ENCODE results near the gene ZNF552.

ZNF552 gene

DNA sequence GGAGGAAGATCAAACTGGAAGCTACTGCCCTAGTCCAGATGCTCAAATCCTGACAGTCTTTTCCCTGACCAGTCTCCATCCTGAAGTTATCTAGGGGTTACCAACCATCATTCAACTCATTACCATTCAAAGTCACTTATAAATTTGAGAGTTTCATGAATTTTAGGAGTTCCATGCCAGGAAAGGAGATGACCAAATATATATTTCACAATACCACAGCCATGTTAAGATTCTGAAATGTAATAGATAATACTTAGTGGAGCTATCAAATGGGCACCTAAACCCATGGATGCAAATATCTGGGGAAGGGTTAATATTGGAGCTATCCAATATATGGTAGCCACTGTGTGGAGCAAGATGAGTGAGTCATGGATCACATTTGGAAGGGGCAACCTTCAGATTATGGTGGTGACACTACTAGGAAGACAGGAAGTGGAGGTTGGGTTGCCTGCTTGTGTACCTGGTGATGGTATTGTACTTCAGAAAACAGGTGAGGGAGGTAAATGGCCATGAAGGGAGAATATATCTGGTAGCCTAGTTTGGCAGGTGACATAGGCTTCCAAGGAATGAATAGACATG, 26.5 kb downstream of the ZNF552 start:
- Histone ChIP-seq H3K4ac (ENCODE audit: low read length) (no peak overlapping the region), H2AK5ac (ENCODE audit: low read depth, low read length) (no peak overlapping the region), H2BK120ac (ENCODE audit: low read depth, low read length) (no peak overlapping the region), H3K23ac (ENCODE audit: low read depth, low read length, poor library complexity) (no peak overlapping the region), H3K9ac (ENCODE audit: low read depth, low read length, poor library complexity) (no peak overlapping the region), H3K27ac (replicated peaks; ENCODE audit: low read length) (no peak overlapping the region), H3K36me3 (replicated peaks in 1 of 2; ENCODE audit: control insufficient read depth in 2 of 2, insufficient read depth in 2 of 2, low read length in 2 of 2) (peaks cover 16 to 73% of the 10 kb centered on the region in 2 donors), H2BK12ac (ENCODE audit: low read length) (no peak overlapping the region), H3K79me1 (ENCODE audit: low read depth, low read length) (peaks cover 11% of the 10 kb centered on the region), H2BK5ac (ENCODE audit: low read length) (no peak overlapping the region), H2AFZ (ENCODE audit: low read length) (no peak overlapping the region), H3K18ac (ENCODE audit: low read length) (no peak overlapping the region), H4K91ac (ENCODE audit: low read depth, low read length, poor library complexity) (no peak overlapping the region), H4K8ac (ENCODE audit: low read depth, low read length) (no peak overlapping the region), H3K4me3 (ENCODE audit: low read length in 2 of 2) (no peak overlapping the region), H3K14ac (ENCODE audit: low read length) (no peak overlapping the region), H2BK15ac (ENCODE audit: low read length) (no peak overlapping the region), H3K4me2 (ENCODE audit: insufficient read depth, low read length, poor library complexity, severe bottlenecking) (no peak overlapping the region), H3K4me1 (ENCODE audit: control insufficient read depth in 2 of 2, insufficient read depth in 1 of 2, low read depth in 1 of 2, low read length in 2 of 2) (no peaks in the 10 kb centered on the region), H3K27me3 (ENCODE audit: control insufficient read depth in 3 of 3, insufficient read depth in 3 of 3, low read depth in 1 of 3, low read length in 3 of 3) (no peaks in the 10 kb centered on the region), H3K9me3 (replicated peaks in 1 of 2; ENCODE audit: control insufficient read depth in 2 of 2, insufficient read depth in 1 of 2, low read depth in 1 of 2, low read length in 2 of 2) (peaks cover 5 to 28% of the 10 kb centered on the region in 2 donors)
- DNase-seq (ENCODE audit: low spot score), result no peak

DNA sequence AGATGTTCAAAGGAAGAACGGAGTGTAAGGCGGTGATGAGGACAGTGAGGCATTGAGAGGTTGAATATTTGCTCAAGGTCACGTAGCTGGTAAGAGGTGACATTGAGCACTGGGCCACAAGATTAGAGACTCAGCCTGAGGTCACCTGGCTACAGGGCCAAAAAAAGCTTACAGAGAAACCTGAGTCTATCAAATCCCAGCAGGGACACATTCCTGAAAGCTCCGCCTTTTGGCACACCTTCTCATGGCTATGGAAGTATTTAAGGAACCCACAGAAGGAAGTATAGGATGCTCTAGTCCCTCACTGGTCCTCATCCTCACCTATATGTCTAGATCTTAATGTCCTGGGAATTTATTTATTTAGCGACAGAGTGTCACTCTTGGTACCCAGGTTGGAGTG, 27.8 kb downstream of the ZNF552 start:
- H3K27ac ChIP-seq (replicated peaks; ENCODE audit: low read length), result no peak overlapping the region
- no peak overlapping the region for H2BK5ac ChIP-seq (ENCODE audit: low read length)
- 100% methylated on average over 2 of the region's 5 CpGs; no CpG with 5 or more reads in 1 of the 2 donors for WGBS, 2 donors (ENCODE audit: extremely low coverage in 2 of 2, insufficient read length in 2 of 2, insufficient replicate concordance in 1 of 2)
- no peak overlapping the region for H2AK5ac ChIP-seq (ENCODE audit: low read depth, low read length)
- H3K36me3 ChIP-seq (replicated peaks in 1 of 2; ENCODE audit: control insufficient read depth in 2 of 2, insufficient read depth in 2 of 2, low read length in 2 of 2), result peaks cover 16 to 71% of the 10 kb centered on the region in 2 donors
- no peak overlapping the region for H3K14ac ChIP-seq (ENCODE audit: low read length)
- no peak overlapping the region for H2BK120ac ChIP-seq (ENCODE audit: low read depth, low read length)
- no peak overlapping the region for H4K91ac ChIP-seq (ENCODE audit: low read depth, low read length, poor library complexity)
- H3K18ac ChIP-seq (ENCODE audit: low read length), result no peak overlapping the region
- H3K27me3 ChIP-seq (ENCODE audit: control insufficient read depth in 3 of 3, insufficient read depth in 3 of 3, low read depth in 1 of 3, low read length in 3 of 3), result no peaks in the 10 kb centered on the region
- no peak overlapping the region for H2AFZ ChIP-seq (ENCODE audit: low read length)
- peaks cover 11% of the 10 kb centered on the region for H3K79me1 ChIP-seq (ENCODE audit: low read depth, low read length)
- no peaks in the 10 kb centered on the region for H3K4me1 ChIP-seq (ENCODE audit: control insufficient read depth in 2 of 2, insufficient read depth in 1 of 2, low read depth in 1 of 2, low read length in 2 of 2)
- no peak overlapping the region for H3K4me3 ChIP-seq (ENCODE audit: low read length in 2 of 2)
- H3K4ac ChIP-seq (ENCODE audit: low read length), result no peak overlapping the region
- H3K23ac ChIP-seq (ENCODE audit: low read depth, low read length, poor library complexity), result no peak overlapping the region
- no peak overlapping the region for H3K4me2 ChIP-seq (ENCODE audit: insufficient read depth, low read length, poor library complexity, severe bottlenecking)
- no peak overlapping the region for H4K8ac ChIP-seq (ENCODE audit: low read depth, low read length)
- no peak for DNase-seq (ENCODE audit: low spot score)
- no peak overlapping the region for H2BK15ac ChIP-seq (ENCODE audit: low read length)
- no peak overlapping the region for H2BK12ac ChIP-seq (ENCODE audit: low read length)
- H3K9ac ChIP-seq (ENCODE audit: low read depth, low read length, poor library complexity), result no peak overlapping the region
- peaks cover 5 to 32% of the 10 kb centered on the region in 2 donors for H3K9me3 ChIP-seq (replicated peaks in 1 of 2; ENCODE audit: control insufficient read depth in 2 of 2, insufficient read depth in 1 of 2, low read depth in 1 of 2, low read length in 2 of 2)

DNA sequence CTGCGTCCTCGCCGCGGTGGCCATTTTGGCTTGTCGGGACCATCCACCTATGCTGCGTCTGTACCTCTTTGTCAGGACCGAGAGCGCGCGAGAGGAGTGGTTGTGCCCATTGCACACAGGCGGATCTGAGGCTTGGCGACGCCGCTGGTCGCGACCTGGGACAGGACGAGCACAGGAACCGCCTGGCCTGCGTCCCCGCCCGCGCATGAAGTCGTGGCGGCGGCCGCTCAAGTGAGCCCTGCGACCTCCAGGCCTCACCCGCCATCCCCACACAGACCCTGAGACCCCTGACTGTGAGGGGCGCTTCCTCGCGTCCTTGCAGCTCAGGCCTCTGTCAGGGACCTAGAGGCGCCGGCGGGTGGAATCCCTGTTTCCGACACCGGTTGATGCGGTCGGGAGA, 28.4 kb downstream of the ZNF552 start:
- Histone ChIP-seq H4K8ac (ENCODE audit: low read depth, low read length) (no peak overlapping the region), H3K79me1 (ENCODE audit: low read depth, low read length) (peaks cover 11% of the 10 kb centered on the region), H3K9me3 (replicated peaks in 1 of 2; ENCODE audit: control insufficient read depth in 2 of 2, insufficient read depth in 1 of 2, low read depth in 1 of 2, low read length in 2 of 2) (peaks cover 5 to 38% of the 10 kb centered on the region in 2 donors), H3K36me3 (replicated peaks in 1 of 2; ENCODE audit: control insufficient read depth in 2 of 2, insufficient read depth in 2 of 2, low read length in 2 of 2) (peaks cover 16 to 72% of the 10 kb centered on the region in 2 donors), H2BK12ac (ENCODE audit: low read length) (no peak overlapping the region), H2AFZ (ENCODE audit: low read length) (no peak overlapping the region), H3K4ac (ENCODE audit: low read length) (no peak overlapping the region), H3K23ac (ENCODE audit: low read depth, low read length, poor library complexity) (peak overlapping the region; percentile 93), H2AK5ac (ENCODE audit: low read depth, low read length) (no peak overlapping the region), H2BK120ac (ENCODE audit: low read depth, low read length) (peak overlapping the region; percentile 72), H3K4me2 (ENCODE audit: insufficient read depth, low read length, poor library complexity, severe bottlenecking) (no peak overlapping the region), H3K4me1 (ENCODE audit: control insufficient read depth in 2 of 2, insufficient read depth in 1 of 2, low read depth in 1 of 2, low read length in 2 of 2) (no peaks in the 10 kb centered on the region), H3K18ac (ENCODE audit: low read length) (no peak overlapping the region), H2BK15ac (ENCODE audit: low read length) (no peak overlapping the region), H3K9ac (ENCODE audit: low read depth, low read length, poor library complexity) (peak overlapping the region; percentile 50), H3K27ac (replicated peaks; ENCODE audit: low read length) (no peak overlapping the region), H3K14ac (ENCODE audit: low read length) (no peak overlapping the region), H3K27me3 (ENCODE audit: control insufficient read depth in 3 of 3, insufficient read depth in 3 of 3, low read depth in 1 of 3, low read length in 3 of 3) (no peaks in the 10 kb centered on the region), H3K4me3 (ENCODE audit: low read length in 2 of 2) (no peak overlapping the region), H4K91ac (ENCODE audit: low read depth, low read length, poor library complexity) (no peak overlapping the region), H2BK5ac (ENCODE audit: low read length) (no peak overlapping the region)
- DNase-seq (ENCODE audit: low spot score), result no peak
- no CpG with 5 or more reads among the region's 38 CpGs for WGBS, 2 donors (ENCODE audit: extremely low coverage in 2 of 2, insufficient read length in 2 of 2, insufficient replicate concordance in 1 of 2)

DNA sequence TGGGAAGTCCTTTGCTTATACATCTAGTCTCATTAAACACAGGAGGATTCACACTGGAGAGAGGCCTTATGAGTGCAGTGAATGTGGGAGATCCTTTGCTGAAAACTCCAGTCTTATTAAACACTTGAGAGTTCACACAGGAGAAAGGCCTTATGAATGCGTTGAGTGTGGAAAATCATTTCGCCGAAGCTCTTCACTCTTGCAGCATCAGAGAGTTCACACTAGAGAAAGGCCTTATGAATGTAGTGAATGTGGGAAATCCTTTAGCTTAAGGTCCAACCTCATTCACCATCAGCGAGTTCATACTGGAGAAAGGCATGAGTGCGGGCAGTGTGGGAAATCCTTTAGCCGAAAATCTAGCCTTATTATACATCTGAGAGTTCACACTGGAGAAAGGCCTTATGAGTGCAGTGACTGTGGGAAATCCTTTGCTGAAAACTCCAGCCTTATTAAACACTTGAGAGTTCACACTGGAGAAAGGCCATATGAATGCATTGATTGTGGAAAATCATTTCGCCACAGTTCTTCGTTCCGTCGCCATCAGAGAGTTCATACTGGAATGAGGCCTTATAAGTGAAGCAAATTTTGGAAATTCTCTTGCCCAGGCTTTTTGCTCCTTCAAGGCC, 35.4 kb downstream of the ZNF552 start:
- H3K14ac ChIP-seq (ENCODE audit: low read length), result no peak overlapping the region
- no peaks in the 10 kb centered on the region for H3K27me3 ChIP-seq (ENCODE audit: control insufficient read depth in 3 of 3, insufficient read depth in 3 of 3, low read depth in 1 of 3, low read length in 3 of 3)
- no peak overlapping the region for H2BK120ac ChIP-seq (ENCODE audit: low read depth, low read length)
- H3K18ac ChIP-seq (ENCODE audit: low read length), result no peak overlapping the region
- peaks cover 6 to 59% of the 10 kb centered on the region in 2 donors for H3K9me3 ChIP-seq (replicated peaks in 1 of 2; ENCODE audit: control insufficient read depth in 2 of 2, insufficient read depth in 1 of 2, low read depth in 1 of 2, low read length in 2 of 2)
- no peak overlapping the region for H3K4me2 ChIP-seq (ENCODE audit: insufficient read depth, low read length, poor library complexity, severe bottlenecking)
- no CpG with 5 or more reads among the region's 10 CpGs for WGBS, 2 donors (ENCODE audit: extremely low coverage in 2 of 2, insufficient read length in 2 of 2, insufficient replicate concordance in 1 of 2)
- no peaks in the 10 kb centered on the region for H3K79me1 ChIP-seq (ENCODE audit: low read depth, low read length)
- H3K9ac ChIP-seq (ENCODE audit: low read depth, low read length, poor library complexity), result no peak overlapping the region
- H3K36me3 ChIP-seq (replicated peaks in 1 of 2; ENCODE audit: control insufficient read depth in 2 of 2, insufficient read depth in 2 of 2, low read length in 2 of 2), result peaks cover 31 to 78% of the 10 kb centered on the region in 2 donors
- no peak overlapping the region for H4K8ac ChIP-seq (ENCODE audit: low read depth, low read length)
- no peak overlapping the region for H3K23ac ChIP-seq (ENCODE audit: low read depth, low read length, poor library complexity)
- no peak overlapping the region for H2BK5ac ChIP-seq (ENCODE audit: low read length)
- H3K27ac ChIP-seq (replicated peaks; ENCODE audit: low read length), result no peak overlapping the region
- no peak overlapping the region for H2AK5ac ChIP-seq (ENCODE audit: low read depth, low read length)
- no peak overlapping the region for H3K4ac ChIP-seq (ENCODE audit: low read length)
- H2BK15ac ChIP-seq (ENCODE audit: low read length), result no peak overlapping the region
- no peak overlapping the region for H4K91ac ChIP-seq (ENCODE audit: low read depth, low read length, poor library complexity)
- H2AFZ ChIP-seq (ENCODE audit: low read length), result no peak overlapping the region
- H3K4me1 ChIP-seq (ENCODE audit: control insufficient read depth in 2 of 2, insufficient read depth in 1 of 2, low read depth in 1 of 2, low read length in 2 of 2), result no peaks in the 10 kb centered on the region
- no peak overlapping the region for H2BK12ac ChIP-seq (ENCODE audit: low read length)
- H3K4me3 ChIP-seq (ENCODE audit: low read length in 2 of 2), result no peak overlapping the region
- DNase-seq (ENCODE audit: low spot score), result no peak
